ENCODE measurements around the gene RNF166. TPM values are rescaled to one million over a fixed set of nuclear protein-coding genes. Genes with fewer than 3 reads are reported as not detected.

Gene RNF166, protein sequence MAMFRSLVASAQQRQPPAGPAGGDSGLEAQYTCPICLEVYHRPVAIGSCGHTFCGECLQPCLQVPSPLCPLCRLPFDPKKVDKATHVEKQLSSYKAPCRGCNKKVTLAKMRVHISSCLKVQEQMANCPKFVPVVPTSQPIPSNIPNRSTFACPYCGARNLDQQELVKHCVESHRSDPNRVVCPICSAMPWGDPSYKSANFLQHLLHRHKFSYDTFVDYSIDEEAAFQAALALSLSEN
- total RNA-seq, result 26.5 and 30.1 TPM in 2 replicates

DNA sequence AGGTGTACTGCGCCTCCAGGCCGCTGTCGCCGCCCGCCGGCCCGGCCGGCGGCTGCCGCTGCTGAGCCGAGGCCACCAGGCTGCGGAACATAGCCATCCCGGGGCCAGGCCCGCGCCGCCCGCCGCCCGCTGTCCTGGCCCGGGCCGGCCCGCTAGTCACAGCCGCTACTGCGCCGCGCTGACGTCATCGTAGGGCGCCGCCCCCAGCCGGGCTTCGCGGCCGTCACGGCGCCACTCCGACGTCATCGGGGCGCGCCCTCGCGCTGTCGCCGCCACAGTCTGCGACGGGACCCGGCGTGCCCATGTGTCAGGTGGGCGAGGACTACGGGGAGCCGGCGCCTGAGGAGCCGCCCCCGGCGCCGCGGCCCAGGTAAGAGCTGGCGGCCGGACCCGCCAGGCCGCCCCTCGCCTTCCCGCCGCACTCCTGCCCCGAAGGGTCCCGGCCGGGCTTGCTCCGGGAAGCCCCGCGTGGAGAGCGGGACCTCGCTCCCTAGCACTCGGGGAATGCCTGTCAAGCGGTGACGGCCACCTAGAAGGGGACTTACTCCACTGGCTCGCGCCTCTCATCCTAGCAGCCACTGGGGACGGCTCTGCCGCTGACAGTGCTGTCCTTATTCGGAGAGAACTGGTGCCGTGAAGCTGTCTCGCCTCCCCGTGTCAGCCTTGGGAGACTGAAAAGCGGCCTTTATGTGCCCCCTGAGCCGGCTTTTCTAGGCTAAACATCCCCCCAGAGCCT lies at the start of gene RNF166, which contains the start of gene CTU2:
Gene RNF166 (minus strand): TSS at position 180 of the 736 bp plus-strand sequence. CDS start 83 bp downstream, at position 97.
Gene CTU2 (plus strand): TSS at position 275 of the 736 bp plus-strand sequence. CDS start 28 bp downstream, at position 303.

DNA sequence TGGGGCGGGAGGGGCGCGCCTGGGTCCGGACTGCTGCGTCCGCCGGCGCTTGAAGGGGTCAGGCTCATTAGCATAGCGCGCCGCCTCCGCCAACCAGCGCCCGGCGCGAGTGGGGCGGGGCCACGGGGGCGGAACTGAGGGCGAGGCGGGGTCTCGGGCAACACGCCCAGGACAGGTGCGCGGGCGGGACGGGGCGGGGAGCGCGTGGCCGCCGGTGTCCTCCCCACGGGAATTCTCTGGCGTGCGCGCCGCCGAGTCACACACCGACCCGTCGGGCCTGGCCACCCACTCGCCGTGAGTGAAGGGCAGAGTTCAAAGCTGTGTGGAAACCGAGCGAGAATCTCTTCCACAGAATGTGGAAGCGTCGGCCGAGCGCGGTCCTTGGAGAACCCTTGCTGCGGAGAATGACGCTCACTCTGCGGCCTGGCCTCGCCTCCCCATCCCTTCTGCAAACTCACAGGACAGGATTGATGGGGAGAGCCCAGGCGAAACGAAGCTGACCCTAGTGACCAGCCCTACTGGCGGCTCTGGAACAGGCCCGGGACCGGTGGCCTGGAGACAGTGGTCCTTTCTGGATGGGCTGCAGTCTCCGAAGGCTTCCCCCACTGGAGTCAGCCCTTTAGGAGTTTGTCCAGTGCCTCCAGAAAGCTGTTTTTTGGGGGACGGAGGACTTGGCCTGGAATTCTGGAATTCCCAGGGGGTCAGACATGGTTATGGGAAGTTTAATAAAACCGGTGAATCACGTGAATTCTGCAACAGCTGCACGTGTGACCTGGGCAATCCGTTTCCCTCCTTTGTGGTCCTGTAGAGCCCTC lies 19.6 kb downstream of the RNF166 start, which contains the start of gene SNAI3:
Gene SNAI3 (minus strand): TSS at position 69 of the 815 bp plus-strand sequence. CDS start 101 bp downstream, outside the sequence.

DNA sequence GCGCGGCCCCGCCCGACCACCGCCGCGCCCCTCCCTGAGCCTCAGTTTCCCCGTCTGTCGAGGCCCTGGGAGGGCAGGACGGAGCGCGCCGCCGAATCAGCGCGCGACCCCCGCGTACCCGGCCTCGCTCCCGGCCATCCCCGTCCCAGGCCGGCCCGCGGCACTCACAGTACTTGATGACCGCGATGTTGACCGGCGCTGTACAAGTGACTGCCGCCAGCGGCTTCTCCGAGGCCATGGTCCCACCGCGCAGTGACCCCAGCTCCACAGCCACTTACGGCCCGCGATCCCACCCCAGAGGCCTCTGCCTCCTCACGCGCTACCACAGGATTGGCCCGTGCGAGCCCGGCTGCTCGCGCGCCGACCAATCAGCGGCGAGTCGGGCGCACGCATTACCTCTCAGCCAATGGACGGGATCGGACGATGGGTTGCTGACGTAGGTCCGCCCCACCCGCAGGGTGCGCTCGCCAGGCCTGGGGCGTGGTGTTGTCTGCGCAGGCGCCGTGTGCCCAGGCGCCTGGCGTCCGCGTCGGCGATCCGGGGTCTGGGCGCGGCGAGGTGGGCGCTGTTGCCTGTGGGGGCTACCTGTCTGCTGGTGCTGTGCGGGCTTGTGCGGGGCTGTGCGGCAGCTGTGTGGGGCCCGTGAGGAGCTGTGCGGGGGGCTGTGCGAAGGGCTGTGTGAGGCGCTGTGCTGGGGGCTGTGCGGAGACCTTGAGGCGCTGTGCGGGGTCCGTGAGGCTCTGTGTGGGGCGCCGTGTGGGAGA lies 43.2 kb downstream of the RNF166 start, which contains the start of gene MVD:
Gene MVD (minus strand): TSS at position 249 of the 764 bp plus-strand sequence. CDS start 11 bp downstream, at position 238.

GRCh38 chr16:88650749-88651275 lies 55.4 kb downstream of the RNF166 start, which contains the start of gene CYBA:
Gene CYBA, minus strand, starts transcription at chr16:88651053. Its CDS starts 40 bp downstream, at chr16:88651013.

Other genes starting within 250 kb of the RNF166 start
- 9.4 and 11.2 TPM in 2 replicates for gene ZC3H18, start 136.0 kb downstream of the RNF166 start, total RNA-seq
- gene IL17C, start 67.8 kb downstream of the RNF166 start, total RNA-seq, result 1.4 TPM in 1 of 2 replicates, not detected in the other
- gene CYBA, start 55.4 kb downstream of the RNF166 start, total RNA-seq, result 321 and 495 TPM in 2 replicates
- 255 and 295 TPM in 2 replicates for gene MVD, start 43.3 kb downstream of the RNF166 start, total RNA-seq
- gene SNAI3, start 19.9 kb downstream of the RNF166 start, total RNA-seq, result not detected in 2 replicates
- gene CTU2, start 95 bp upstream of the RNF166 start, total RNA-seq, result 21.9 and 25.0 TPM in 2 replicates
- 205 and 248 TPM in 2 replicates for gene PIEZO1, start 78.8 kb upstream of the RNF166 start, total RNA-seq
- gene CDT1, start 97.4 kb upstream of the RNF166 start, total RNA-seq, result 18.6 and 29.4 TPM in 2 replicates
- 158 and 223 TPM in 2 replicates for gene APRT, start 105.5 kb upstream of the RNF166 start, total RNA-seq
- gene GALNS, start 150.5 kb upstream of the RNF166 start, total RNA-seq, result 25.9 and 26.2 TPM in 2 replicates
- 54.2 and 56.4 TPM in 2 replicates for gene TRAPPC2L, start 150.7 kb upstream of the RNF166 start, total RNA-seq
- gene PABPN1L, start 160.3 kb upstream of the RNF166 start, total RNA-seq, result not detected in 2 replicates